Stimulated activated CD8-positive, alpha-beta memory T cell treated with anti-CD3 and anti-CD28 coated beads, Interleukin-7, amount 100 ng/mL, for 48 hours (primary cell): ENCODE measurements around the gene SAP130.

Experiments used
- DNase-seq, 2 donors: peaks; one replicate each; pipeline ENCODE4 v3.0.0-alpha.2; 2020; ENCODE audit warnings: low read depth in 1 of 2; ENCODE audit errors: extremely low read depth in 1 of 2

SAP130 gene

DNA sequence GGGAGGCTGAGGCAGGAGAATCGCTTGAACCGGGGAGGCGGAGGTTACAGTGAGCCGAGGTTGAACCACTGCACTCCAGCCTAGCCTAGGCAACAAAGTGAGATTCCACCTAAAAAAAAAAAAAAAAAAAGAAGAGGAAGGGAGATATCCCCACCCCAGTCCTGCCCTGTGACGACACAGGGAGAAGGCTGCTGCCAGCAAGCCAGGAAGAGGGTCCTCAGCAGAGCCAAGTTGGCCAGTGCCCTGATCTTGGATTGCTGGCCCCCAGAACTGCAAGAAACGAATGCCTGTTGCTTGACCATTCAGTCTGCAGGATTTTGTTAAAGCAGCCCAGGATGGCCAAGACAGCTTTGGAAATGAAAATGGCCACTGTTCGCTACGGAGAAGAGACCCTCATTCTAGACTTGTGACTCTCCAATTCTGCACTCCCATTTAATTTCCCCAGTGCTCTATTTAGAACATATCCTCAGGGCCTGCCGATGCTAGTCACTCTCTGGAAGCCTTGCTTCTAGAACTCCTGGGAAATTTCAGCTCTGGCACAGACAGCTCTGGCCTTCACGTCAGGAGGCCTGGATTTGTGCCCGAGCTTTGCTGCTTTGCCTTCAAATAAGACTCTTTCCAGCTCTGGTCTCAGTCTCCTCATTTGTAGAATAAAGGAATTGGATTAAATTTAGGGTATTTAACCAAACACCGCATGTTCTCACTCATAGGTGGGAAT is 126.4 kb downstream of the SAP130 start:
- no peak for DNase-seq

DNA sequence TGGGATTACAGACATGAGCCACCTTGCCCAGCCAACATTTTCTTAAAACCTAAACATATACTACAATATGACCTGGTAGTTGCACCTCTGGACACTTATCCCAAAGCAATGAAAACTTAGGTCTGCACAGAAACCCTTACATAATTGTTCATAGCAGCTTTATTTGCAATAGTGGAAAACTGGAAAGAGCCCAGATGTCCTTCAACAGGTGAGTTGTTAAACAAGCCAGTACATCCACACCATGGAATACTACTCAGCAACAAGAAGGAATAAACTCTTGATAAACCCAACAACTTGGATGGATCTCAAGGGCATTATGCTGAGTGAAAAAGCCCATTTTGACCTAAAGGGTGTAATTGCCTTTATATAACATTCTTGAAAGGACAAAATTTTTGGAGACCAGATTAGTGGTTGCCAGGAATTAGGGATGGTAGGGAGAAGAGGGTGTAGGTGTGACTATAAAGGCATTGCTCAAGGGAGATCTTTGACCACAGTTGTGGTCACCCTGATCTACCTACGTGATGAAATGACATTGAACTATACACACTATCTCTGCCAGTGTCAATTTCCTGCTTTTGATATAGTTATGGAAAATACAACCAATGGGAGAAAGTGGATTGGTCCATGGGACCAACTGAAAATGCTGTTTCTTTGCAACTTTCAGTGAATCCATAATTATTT is 130.2 kb downstream of the SAP130 start:
- DNase-seq = no peak

DNA sequence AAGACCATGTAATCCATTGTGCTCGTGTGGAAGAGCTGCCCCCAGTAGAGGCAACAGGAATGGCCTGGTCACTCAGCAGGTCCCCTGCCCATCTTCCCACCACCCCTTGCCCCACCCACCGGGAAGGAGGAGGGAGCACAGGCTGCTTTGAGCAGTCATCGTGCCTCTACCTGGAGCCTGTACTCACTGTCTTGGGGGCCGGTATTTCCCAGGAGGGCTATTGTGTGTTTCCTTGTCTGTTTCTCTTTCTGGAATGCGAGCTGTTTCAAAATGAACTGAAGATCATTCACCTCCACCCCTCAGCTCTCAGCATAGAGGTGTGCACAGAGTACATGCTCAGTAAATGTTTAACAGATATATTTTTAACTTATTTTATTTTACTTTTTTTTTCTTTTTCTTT is 134.4 kb downstream of the SAP130 start:
- DNase-seq = no peak

DNA sequence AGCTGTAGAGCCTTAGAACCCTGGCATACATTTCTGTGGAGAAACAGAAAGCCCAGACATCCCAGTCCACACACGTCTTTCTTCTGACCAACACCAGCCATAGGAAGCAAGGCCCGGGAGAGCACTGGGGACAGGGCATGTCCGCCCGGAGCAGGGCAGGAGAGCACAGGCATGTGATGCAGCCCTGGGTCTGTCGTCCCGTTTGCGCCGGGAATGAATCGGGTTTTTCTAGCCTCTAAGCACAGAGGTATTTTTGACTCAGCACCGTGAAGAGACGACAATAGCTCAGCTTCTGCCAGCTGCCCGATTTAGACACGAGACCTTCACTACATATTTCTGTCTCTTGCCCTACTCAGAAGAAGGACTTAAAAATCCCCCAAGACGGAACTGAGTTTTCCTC is 134.8 kb downstream of the SAP130 start:
- no peak for DNase-seq

DNA sequence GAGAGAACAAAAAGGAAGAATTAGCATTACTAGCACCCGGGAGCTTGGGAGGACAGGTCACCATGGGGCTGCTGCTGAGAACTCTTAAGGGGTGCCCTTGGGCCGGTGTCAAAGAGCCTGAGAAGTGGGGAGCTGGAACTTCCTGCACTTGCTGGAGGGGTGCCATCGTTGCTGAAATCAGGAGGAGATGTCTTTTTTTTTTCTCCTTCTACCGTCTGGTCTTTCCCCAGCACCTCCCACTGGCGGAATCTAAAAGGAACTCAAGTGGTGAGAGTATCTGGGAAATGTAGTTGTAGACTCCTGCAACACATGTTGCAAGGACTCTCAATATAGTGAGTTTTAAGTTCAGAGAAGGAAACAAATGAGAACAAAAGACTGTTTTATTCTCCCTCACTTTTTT is 136.0 kb downstream of the SAP130 start:
- DNase-seq = no peak
